ENCODE results near the gene NQO1. TPM values are rescaled to one million over a fixed set of nuclear protein-coding genes. Genes with fewer than 3 reads are reported as not detected.

NQO1 gene
- total RNA-seq, 3 donors from 2014 or later = 41.2 to 133 (median 87.4) TPM

GRCh38 chr16:69756705-69757104, 30.3 kb upstream of the NQO1 start:
- TF ChIP-seq, protein P1, sequence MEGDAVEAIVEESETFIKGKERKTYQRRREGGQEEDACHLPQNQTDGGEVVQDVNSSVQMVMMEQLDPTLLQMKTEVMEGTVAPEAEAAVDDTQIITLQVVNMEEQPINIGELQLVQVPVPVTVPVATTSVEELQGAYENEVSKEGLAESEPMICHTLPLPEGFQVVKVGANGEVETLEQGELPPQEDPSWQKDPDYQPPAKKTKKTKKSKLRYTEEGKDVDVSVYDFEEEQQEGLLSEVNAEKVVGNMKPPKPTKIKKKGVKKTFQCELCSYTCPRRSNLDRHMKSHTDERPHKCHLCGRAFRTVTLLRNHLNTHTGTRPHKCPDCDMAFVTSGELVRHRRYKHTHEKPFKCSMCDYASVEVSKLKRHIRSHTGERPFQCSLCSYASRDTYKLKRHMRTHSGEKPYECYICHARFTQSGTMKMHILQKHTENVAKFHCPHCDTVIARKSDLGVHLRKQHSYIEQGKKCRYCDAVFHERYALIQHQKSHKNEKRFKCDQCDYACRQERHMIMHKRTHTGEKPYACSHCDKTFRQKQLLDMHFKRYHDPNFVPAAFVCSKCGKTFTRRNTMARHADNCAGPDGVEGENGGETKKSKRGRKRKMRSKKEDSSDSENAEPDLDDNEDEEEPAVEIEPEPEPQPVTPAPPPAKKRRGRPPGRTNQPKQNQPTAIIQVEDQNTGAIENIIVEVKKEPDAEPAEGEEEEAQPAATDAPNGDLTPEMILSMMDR (IDR thresholded peaks at IDR 0.05) = no peak
- peaks cover 19% of the 10 kb centered on the region for H3K4me1 ChIP-seq (ENCODE audit: low read depth)
- no peaks in the 10 kb centered on the region for H3K36me3 ChIP-seq (ENCODE audit: low read depth)
- intact Hi-C loops (cut with DNase I, micrococcal nuclease) = no loop called here
- DNase-seq (no peak), ATAC-seq (no peak)
- no peaks in the 10 kb centered on the region for H3K9me3 ChIP-seq
- H3K4me3 ChIP-seq = no peak overlapping the region

- Histone ChIP-seq H3K9me3 (no peaks in the 10 kb centered on the region), H3K4me1 (ENCODE audit: low read depth) (peaks cover 19% of the 10 kb centered on the region), H3K36me3 (ENCODE audit: low read depth) (peaks cover 6% of the 10 kb centered on the region), H3K4me3 (peak within 1 kb of the TSS; percentile 78)
- TF ChIP-seq, protein P1 (IDR thresholded peaks at IDR 0.05) = peak; percentile 98
- ATAC-seq (peak; percentile 99), DNase-seq (peak; percentile 96 to 98 (median 98))
- intact Hi-C loops (cut with DNase I, micrococcal nuclease) = loop anchor here in 1 of 2 donors (5.0 kb wide), 1 partner anchor 47 kb away; no protein-coding TSS in a partner anchor
Measured at GRCh38 chr16:69754469-69755310, 28.3 kb upstream of the NQO1 start, which contains the start of gene NOB1. Gene NOB1, minus strand, starts transcription at chr16:69754926. Its CDS starts 16 bp downstream, at chr16:69754910.

- no peak for DNase-seq
- peaks cover 6% of the 10 kb centered on the region for H3K36me3 ChIP-seq (ENCODE audit: low read depth)
- intact Hi-C loops (cut with DNase I, micrococcal nuclease) = loop anchor here in 1 of 2 donors (5.0 kb wide), 1 partner anchor 47 kb away; no protein-coding TSS in a partner anchor
Measured at GRCh38 chr16:69754143-69754468, 27.7 kb upstream of the NQO1 start.

DNA sequence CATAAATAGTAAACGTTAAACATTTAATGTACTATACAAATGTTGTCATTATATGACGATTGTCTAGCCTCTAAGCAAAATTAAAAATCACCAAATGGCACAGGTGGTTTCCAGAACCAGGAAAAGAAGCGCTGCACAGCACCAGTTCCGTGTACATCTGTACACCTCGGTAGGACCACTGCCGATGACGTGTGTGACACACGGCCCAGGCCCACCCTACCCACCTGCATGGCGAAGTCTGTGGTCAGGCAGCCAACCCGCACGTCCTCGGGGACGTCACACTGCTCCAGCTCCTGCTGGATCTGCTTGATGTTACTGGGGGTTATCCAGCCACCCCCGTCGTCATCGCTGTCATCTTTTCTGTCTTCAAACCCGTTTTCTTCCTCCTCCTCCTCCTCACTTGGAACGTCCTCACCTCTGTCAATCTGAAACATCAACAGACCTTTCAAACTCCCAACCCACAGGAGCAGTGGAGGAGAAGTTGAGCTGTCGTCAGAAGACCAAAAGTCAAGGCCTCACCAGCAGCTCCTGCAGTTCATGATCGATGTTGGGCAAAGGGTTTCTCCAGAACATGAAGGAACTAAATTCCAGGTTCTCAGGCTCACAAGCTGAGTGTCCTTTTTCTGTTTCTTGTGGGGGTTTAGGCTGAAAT, 22.5 kb upstream of the NQO1 start:
- peaks cover 11% of the 10 kb centered on the region for H3K36me3 ChIP-seq (ENCODE audit: low read depth)
- no peak overlapping the region for H3K4me3 ChIP-seq
- ATAC-seq (no peak), DNase-seq (no peak)
- intact Hi-C loops (cut with DNase I, micrococcal nuclease) = no loop called here
- peaks cover 10% of the 10 kb centered on the region for H3K4me1 ChIP-seq (ENCODE audit: low read depth)
- H3K9me3 ChIP-seq = no peaks in the 10 kb centered on the region
- TF ChIP-seq, protein P1 (IDR thresholded peaks at IDR 0.05) = no peak

More at GRCh38 chr16:69754143-69754468, 27.7 kb upstream of the NQO1 start:
- H3K4me1 ChIP-seq (ENCODE audit: low read depth) = peaks cover 19% of the 10 kb centered on the region
- ATAC-seq = no peak
- H3K4me3 ChIP-seq = peak overlapping the region; percentile 78
- TF ChIP-seq, protein P1 (IDR thresholded peaks at IDR 0.05) = no peak
- H3K9me3 ChIP-seq = no peaks in the 10 kb centered on the region

- Histone ChIP-seq H3K4me1 (ENCODE audit: low read depth) (no peaks in the 10 kb centered on the region), H3K36me3 (ENCODE audit: low read depth) (peaks cover 11% of the 10 kb centered on the region), H3K4me3 (no peak overlapping the region), H3K9me3 (no peaks in the 10 kb centered on the region)
- ATAC-seq (no peak), DNase-seq (no peak)
- TF ChIP-seq, protein P1 (IDR thresholded peaks at IDR 0.05) = no peak
- intact Hi-C loops (cut with DNase I, micrococcal nuclease) = no loop called here
Measured at GRCh38 chr16:69747115-69747514, 20.8 kb upstream of the NQO1 start.

Measured in mucosa of descending colon (tissue), 3 donors.